Nephron (organoid): ENCODE results near the gene CDYL.

ENCODE experiments used
- H3K27ac Mint-ChIP-seq, 3 experiments: 2 replicates each; pipeline ENCODE4 v1.8.0; 2020; ENCODE audit warnings: mixed read lengths in 3 of 3, mild to moderate bottlenecking in 2 of 3, moderate library complexity in 1 of 3
- H3K27me3 Mint-ChIP-seq: 2 replicates; pipeline ENCODE4 v1.8.0; 2021; ENCODE audit warnings: low read depth, mild to moderate bottlenecking, moderate library complexity, mixed read lengths
- H3K36me3 Mint-ChIP-seq: 2 replicates; pipeline ENCODE4 v1.8.0; 2020; ENCODE audit warnings: low read depth, mixed read lengths
- H3K4me1 Mint-ChIP-seq: 2 replicates; pipeline ENCODE4 v1.8.0; 2020; ENCODE audit warnings: mixed read lengths
- H3K4me3 Mint-ChIP-seq, 3 experiments: 2 replicates each; pipeline ENCODE4 v1.8.0; 2020; ENCODE audit warnings: mild to moderate bottlenecking in 3 of 3, mixed read lengths in 3 of 3, moderate library complexity in 2 of 3
- H3K9me3 Mint-ChIP-seq: 2 replicates; pipeline ENCODE4 v1.8.0; 2020; ENCODE audit warnings: mixed read lengths
- CTCF ChIP-seq, 3 experiments: fragments of 200-600 bp; sonication (generic); IDR thresholded peaks; one replicate each; pipeline ENCODE4 v1.5.0; 2021; ENCODE audit warnings: antibody characterized with exemption in 3 of 3; ENCODE audit not compliant: unreplicated experiment in 3 of 3

Gene CDYL

GRCh38 chr6:4906293-4907276 is 130.4 kb downstream of the CDYL start:
- Mint-ChIP-seq H3K36me3 (peaks cover 26% of the 10 kb centered on the region), H3K9me3 (no peaks in the 10 kb centered on the region), H3K27me3 (no peaks in the 10 kb centered on the region), H3K27ac (peak overlapping the region; percentile 12 to 62 (median 35)), H3K4me1 (peaks cover 63% of the 10 kb centered on the region), H3K4me3 (no peak overlapping the region)
- TF ChIP-seq CTCF (IDR thresholded peaks at IDR 0.05; ENCODE audit: unreplicated experiment in 3 of 3), result no peak

- no peak for TF ChIP-seq CTCF (IDR thresholded peaks at IDR 0.05; ENCODE audit: unreplicated experiment in 3 of 3)
- peaks cover 23% of the 10 kb centered on the region for H3K36me3 Mint-ChIP-seq
- H3K4me1 Mint-ChIP-seq, result peaks cover 59% of the 10 kb centered on the region
- no peak overlapping the region for H3K4me3 Mint-ChIP-seq
- no peak overlapping the region for H3K27ac Mint-ChIP-seq
- H3K9me3 Mint-ChIP-seq, result no peaks in the 10 kb centered on the region
- H3K27me3 Mint-ChIP-seq, result no peaks in the 10 kb centered on the region
Observed at GRCh38 chr6:4907602-4908001, 131.4 kb downstream of the CDYL start.

GRCh38 chr6:4908062-4908461 is 131.9 kb downstream of the CDYL start:
- no peak overlapping the region for H3K4me3 Mint-ChIP-seq
- no peak for TF ChIP-seq CTCF (IDR thresholded peaks at IDR 0.05; ENCODE audit: unreplicated experiment in 3 of 3)
- peaks cover 19% of the 10 kb centered on the region for H3K36me3 Mint-ChIP-seq
- peaks cover 59% of the 10 kb centered on the region for H3K4me1 Mint-ChIP-seq
- no peak overlapping the region for H3K27ac Mint-ChIP-seq
- no peaks in the 10 kb centered on the region for H3K9me3 Mint-ChIP-seq
- H3K27me3 Mint-ChIP-seq, result no peaks in the 10 kb centered on the region

GRCh38 chr6:4909063-4909706 is 133.0 kb downstream of the CDYL start:
- H3K27me3 Mint-ChIP-seq, result no peaks in the 10 kb centered on the region
- H3K4me3 Mint-ChIP-seq, result no peak overlapping the region
- H3K4me1 Mint-ChIP-seq, result peaks cover 63% of the 10 kb centered on the region
- H3K27ac Mint-ChIP-seq, result no peak overlapping the region
- H3K9me3 Mint-ChIP-seq, result no peaks in the 10 kb centered on the region
- H3K36me3 Mint-ChIP-seq, result peaks cover 24% of the 10 kb centered on the region
- TF ChIP-seq CTCF (IDR thresholded peaks at IDR 0.05; ENCODE audit: unreplicated experiment in 3 of 3), result no peak

GRCh38 chr6:4910037-4910760 is 134.0 kb downstream of the CDYL start:
- Mint-ChIP-seq H3K9me3 (no peaks in the 10 kb centered on the region), H3K27ac (peak overlapping the region; percentile 39 to 61 (median 51)), H3K4me3 (no peak overlapping the region), H3K4me1 (peaks cover 63% of the 10 kb centered on the region), H3K36me3 (peaks cover 24% of the 10 kb centered on the region), H3K27me3 (no peaks in the 10 kb centered on the region)
- TF ChIP-seq CTCF (IDR thresholded peaks at IDR 0.05; ENCODE audit: unreplicated experiment in 3 of 3), result no peak
